ENCODE data around the gene SEMA4D. TPM values are rescaled to one million over a fixed set of nuclear protein-coding genes. Genes with fewer than 3 reads are reported as not detected.

SEMA4D gene
- total and polyA plus RNA-seq, 2 donors: 9.1 to 14.0 TPM

DNA sequence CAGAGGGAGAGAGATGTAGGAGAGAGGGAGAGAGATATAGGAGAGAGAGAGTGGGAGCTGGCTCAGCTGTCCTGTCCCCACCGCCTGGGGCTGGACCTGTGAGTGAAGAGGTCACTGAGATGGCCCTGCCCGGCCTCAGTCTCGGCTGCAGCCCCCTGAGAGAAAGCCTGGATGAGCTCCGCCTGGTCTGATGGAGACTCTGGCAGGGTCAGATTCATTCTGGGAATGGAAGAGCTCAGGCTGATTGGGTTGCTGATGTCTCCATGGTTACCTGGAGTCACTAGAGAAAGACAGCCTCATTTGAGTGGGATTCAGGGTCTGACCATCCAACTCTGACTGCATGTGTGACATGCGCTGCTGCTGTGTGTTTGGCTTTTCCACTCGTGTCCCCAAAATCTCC, 27.1 kb upstream of the SEMA4D start:
- no peak for DNase-seq (ENCODE audit: extremely low spot score)
- H3K36me3 ChIP-seq (ENCODE audit: insufficient read depth): no peaks in the 10 kb centered on the region
- H3K27ac ChIP-seq (ENCODE audit: low read depth): no peak overlapping the region
- 69% methylated on average over 6 of the region's 6 CpGs for WGBS
- no peak overlapping the region for H3K4me3 ChIP-seq (ENCODE audit: low read depth, low read length)
- no peaks in the 10 kb centered on the region for H3K4me1 ChIP-seq (ENCODE audit: insufficient read depth)

DNA sequence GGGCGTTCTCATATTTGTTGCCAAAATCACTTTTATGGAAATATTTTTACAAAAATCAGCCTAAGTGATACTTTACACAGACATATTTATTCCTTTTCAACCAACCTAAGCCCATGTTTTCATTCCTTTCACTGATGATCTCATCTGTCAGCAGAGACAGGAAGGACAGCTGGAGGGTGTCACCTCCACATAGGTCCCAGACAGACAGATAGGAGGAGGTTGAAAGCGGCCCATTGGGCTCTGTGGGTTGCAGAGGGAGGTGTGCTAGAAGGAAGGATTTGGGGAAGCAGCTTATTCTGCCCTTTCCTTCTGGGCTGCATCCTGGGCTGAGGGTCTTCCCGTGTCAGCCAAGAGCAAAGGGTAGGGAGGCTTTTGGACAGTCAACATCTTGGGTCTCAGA, 26.0 kb upstream of the SEMA4D start:
- no peak for DNase-seq (ENCODE audit: extremely low spot score)
- Histone ChIP-seq H3K4me1 (ENCODE audit: insufficient read depth) (no peaks in the 10 kb centered on the region), H3K27ac (ENCODE audit: low read depth) (no peak overlapping the region), H3K4me3 (ENCODE audit: low read depth, low read length) (no peak overlapping the region), H3K36me3 (ENCODE audit: insufficient read depth) (no peaks in the 10 kb centered on the region)
- WGBS: 48% methylated on average over 3 of the region's 3 CpGs

DNA sequence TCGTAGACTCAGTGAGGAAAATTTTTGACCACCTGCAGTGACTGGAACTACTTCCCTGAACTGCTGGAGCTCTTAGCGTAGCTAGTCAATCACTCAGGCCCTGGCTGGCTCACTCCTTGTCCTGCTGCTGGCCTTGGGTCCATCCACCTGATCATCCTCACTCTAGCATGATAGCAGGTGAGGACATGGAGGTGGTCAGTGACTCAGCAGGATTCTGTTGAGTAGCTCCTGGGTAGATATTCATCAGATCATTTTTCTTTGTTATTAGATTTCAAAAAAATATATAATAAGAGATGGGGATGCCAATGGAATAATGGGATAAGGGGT, 25.0 kb upstream of the SEMA4D start:
- DNase-seq (ENCODE audit: extremely low spot score): no peak
- WGBS: 84% methylated on average over 2 of the region's 2 CpGs
- Histone ChIP-seq H3K4me1 (ENCODE audit: insufficient read depth) (no peaks in the 10 kb centered on the region), H3K36me3 (ENCODE audit: insufficient read depth) (no peaks in the 10 kb centered on the region), H3K27ac (ENCODE audit: low read depth) (no peak overlapping the region), H3K4me3 (ENCODE audit: low read depth, low read length) (no peak overlapping the region)

DNA sequence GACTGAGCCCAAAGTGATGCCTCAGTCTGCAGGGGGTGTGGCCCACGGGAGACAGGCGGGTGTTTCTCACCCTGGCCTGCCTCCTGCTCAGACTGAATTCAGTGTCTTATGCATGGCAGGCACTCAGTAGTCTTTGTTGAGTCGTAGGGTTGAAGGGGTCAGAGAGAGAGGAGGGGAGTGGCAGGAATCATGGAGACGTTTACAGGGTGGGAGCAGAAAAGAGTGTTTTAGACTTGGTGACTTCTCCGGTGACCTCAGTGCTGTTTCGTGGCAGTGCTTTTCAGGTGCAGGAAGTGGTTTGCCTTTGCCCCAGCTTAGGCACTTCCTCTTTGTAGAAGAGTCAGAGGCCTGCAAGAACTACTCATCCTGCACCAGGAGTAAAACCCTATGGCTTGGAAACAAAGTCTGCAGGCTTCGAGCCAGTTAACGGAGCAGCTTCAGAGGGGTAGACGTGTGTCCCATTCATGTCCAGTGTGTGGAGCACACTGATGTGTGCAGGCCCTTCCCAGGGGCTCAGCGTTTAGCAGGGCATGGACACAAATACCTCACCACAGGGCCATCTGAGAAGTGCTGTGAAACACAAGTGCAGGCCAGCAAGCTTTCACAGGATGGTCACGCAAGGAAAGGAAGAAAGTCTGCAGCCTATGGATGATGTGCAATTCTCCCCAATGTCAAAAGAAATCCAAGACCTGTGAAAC, 24.5 kb upstream of the SEMA4D start:
- 55% methylated on average over 11 of the region's 11 CpGs for WGBS
- Histone ChIP-seq H3K4me1 (ENCODE audit: insufficient read depth) (no peaks in the 10 kb centered on the region), H3K36me3 (ENCODE audit: insufficient read depth) (no peaks in the 10 kb centered on the region)

DNA sequence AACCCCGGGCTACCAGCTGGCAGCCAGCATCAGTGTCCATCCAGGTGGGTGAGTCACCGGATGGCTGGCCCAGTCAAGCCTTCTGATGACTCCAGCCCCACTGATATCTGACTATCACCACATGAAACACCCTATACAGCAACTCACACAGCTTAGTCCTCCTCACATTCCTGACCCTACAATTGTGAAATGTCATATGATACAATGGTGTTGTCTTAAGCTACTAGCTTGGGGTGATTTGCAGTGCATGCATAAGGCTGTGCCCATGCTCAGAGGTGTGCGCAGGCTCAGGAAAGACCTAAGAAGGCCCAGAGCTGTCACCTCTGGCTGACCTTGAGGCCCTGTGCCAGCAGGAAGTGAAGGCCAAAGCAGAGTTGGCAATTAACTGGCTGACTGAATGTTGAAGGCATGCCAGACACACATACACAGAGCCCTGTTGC, 21.5 kb upstream of the SEMA4D start:
- DNase-seq (ENCODE audit: extremely low spot score): no peak
- 94% methylated on average over 3 of the region's 3 CpGs for WGBS
- no peak overlapping the region for H3K27ac ChIP-seq (ENCODE audit: low read depth)
- H3K4me1 ChIP-seq (ENCODE audit: insufficient read depth): no peaks in the 10 kb centered on the region
- no peaks in the 10 kb centered on the region for H3K36me3 ChIP-seq (ENCODE audit: insufficient read depth)
- no peak overlapping the region for H3K4me3 ChIP-seq (ENCODE audit: low read depth, low read length)

More for the DNA sequence above, 24.5 kb upstream of the SEMA4D start:
- Histone ChIP-seq H3K27ac (ENCODE audit: low read depth) (no peak overlapping the region), H3K4me3 (ENCODE audit: low read depth, low read length) (no peak overlapping the region)
- no peak for DNase-seq (ENCODE audit: extremely low spot score)

DNA sequence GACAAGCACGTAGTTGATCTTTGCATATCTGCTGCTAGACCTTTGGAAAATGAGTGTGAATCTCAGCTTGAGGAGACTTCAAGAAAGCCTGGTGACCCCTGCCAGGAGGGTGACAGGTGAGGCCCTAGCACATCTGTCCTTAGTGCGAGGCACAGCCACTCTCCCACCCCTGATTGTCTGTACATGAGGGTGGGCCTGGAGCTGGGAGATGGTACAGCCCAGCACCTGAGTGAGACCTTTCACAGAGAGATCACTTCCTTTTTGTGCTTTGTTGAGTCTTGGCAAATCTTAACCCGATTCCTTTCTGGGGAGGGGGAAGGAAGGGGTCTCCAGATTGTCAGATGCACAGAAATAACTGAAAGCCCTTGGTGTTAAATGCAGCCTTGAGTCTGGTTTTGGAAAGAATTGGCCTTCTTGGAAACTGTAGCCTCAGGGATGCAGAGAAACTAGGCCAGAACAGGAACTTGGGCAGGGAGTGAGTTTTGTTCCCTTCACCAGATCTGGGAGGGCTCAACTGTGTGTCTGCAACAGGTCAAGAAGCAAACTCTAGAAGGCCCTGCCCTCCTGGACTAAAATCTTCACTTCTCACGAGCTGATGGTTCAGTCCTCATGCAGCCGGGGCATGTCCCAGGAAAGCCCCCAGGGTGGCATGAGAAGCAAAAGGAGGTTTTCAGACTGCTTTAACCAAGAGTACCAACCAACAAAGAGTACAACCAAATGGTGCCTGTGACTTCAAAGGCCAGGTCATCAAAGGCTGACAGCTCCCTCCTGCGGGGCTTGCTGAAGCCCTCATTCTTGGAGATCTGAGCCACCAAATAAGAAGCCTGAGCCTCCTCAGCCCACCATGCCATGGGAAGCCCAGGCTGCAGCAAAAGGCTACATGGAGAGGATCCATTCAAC, 20.8 kb upstream of the SEMA4D start:
- H3K4me3 ChIP-seq (ENCODE audit: low read depth, low read length): no peak overlapping the region
- DNase-seq (ENCODE audit: extremely low spot score): no peak
- H3K27ac ChIP-seq (ENCODE audit: low read depth): no peak overlapping the region
- no peaks in the 10 kb centered on the region for H3K36me3 ChIP-seq (ENCODE audit: insufficient read depth)
- no peaks in the 10 kb centered on the region for H3K4me1 ChIP-seq (ENCODE audit: insufficient read depth)
- WGBS: 88% methylated on average over 6 of the region's 6 CpGs

DNA sequence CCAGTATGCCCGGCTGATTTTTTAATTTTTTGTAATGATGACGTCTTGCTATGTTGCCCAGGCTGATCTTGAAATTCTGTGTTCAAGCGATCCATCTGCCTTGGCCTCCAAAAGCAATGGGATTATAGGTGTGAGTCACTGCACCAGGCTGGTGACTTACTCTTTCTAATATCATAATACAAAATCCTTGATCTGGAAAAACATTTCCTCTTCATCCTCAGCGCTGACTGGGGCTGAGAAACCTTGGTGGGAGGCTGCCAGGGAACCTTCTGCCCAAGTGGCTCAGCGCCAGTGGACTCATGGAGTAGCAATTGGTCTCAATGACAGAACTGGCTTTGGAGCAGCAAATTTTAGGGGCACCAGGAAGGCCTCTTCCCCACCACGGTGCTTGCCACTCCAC, 17.5 kb upstream of the SEMA4D start:
- WGBS: 90% methylated on average over 6 of the region's 6 CpGs
- Histone ChIP-seq H3K27ac (ENCODE audit: low read depth) (no peak overlapping the region), H3K36me3 (ENCODE audit: insufficient read depth) (no peaks in the 10 kb centered on the region), H3K4me3 (ENCODE audit: low read depth, low read length) (no peak overlapping the region), H3K4me1 (ENCODE audit: insufficient read depth) (no peaks in the 10 kb centered on the region)
- DNase-seq (ENCODE audit: extremely low spot score): no peak

DNA sequence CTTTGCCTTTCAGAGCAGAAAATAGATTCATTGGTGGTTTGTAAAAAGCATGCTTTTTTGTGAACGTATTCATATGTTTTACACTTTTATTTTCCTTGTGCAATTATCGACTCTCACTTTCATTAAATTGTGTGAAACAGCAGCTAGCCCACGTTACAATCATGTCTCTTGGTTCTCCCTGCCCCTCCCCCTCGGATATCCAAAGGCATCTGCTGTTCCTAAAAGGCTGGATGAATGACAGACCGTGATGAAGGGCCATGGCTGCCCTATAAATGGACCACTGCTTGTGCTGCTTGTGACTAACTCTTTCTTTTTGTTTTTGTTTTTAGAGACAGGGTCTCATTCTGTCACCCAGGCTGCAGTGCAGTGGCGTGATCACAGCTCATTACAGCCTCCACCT, 17.0 kb upstream of the SEMA4D start:
- no peak for DNase-seq (ENCODE audit: extremely low spot score)
- no peaks in the 10 kb centered on the region for H3K4me1 ChIP-seq (ENCODE audit: insufficient read depth)
- 77% methylated on average over 6 of the region's 6 CpGs for WGBS
- H3K4me3 ChIP-seq (ENCODE audit: low read depth, low read length): no peak overlapping the region
- no peaks in the 10 kb centered on the region for H3K36me3 ChIP-seq (ENCODE audit: insufficient read depth)
- no peak overlapping the region for H3K27ac ChIP-seq (ENCODE audit: low read depth)

DNA sequence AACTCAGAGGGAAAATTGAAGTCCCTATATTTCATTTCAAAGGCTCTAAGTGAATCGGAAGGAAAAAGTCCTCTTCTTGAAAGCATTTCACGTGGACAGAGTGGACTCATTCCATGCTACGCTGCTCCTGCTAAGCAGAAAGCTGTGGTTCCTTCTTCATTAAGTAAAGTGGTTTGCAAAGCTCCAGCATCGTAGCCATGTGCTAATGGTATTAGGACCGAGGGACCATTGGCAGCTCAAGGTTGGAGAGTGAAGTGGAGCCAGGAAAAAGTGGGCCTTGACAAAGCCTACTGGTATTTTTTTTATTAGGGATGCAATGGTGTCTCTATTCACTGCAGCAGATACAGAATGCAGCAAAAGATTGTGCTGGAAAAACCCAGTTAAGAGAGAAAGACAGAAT, 16.4 kb upstream of the SEMA4D start:
- no peak for DNase-seq (ENCODE audit: extremely low spot score)
- no peak overlapping the region for H3K27ac ChIP-seq (ENCODE audit: low read depth)
- no peaks in the 10 kb centered on the region for H3K4me1 ChIP-seq (ENCODE audit: insufficient read depth)
- 83% methylated on average over 5 of the region's 5 CpGs for WGBS
- no peak overlapping the region for H3K4me3 ChIP-seq (ENCODE audit: low read depth, low read length)
- no peaks in the 10 kb centered on the region for H3K36me3 ChIP-seq (ENCODE audit: insufficient read depth)

DNA sequence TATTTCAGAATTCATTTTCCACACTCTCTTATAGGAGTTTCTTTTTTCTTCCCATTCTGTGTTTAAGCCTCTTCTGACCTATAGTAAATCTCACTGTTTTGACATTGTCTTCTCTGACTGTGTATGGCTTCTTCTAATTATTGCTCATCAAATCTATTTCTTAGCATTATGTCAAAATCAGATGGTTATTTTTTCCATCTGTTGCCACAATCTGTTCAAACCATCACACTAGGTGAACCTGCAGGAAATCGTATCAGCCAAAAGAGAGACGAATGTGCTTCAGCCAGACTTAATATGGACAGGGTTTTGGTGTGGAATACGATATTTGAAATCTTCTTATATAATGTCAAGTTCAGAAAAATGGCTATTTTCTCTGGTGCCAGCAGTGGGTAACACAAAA, 15.9 kb upstream of the SEMA4D start:
- 84% methylated on average over 3 of the region's 3 CpGs for WGBS
- no peak overlapping the region for H3K27ac ChIP-seq (ENCODE audit: low read depth)
- H3K36me3 ChIP-seq (ENCODE audit: insufficient read depth): no peaks in the 10 kb centered on the region
- no peak overlapping the region for H3K4me3 ChIP-seq (ENCODE audit: low read depth, low read length)
- no peaks in the 10 kb centered on the region for H3K4me1 ChIP-seq (ENCODE audit: insufficient read depth)
- DNase-seq (ENCODE audit: extremely low spot score): no peak

DNA sequence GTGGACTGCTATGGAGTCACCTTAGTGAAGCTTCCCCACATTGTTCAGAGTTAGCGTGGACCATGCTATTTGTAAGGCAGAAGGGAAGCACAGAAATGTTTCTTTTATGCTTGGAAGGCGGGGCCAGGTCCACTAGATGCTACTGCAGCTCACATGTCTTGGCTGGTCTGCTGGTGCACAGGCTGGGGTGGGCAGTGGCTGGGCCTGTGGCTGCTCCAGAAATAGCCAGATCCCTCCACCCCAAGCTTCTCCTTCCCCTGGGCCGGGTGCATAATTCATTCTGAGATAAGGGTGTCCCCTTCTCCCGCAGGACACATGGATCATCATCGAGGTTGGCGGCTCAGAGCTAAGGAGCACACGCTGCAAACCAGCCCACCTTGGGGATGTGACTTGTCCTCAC, 14.5 kb upstream of the SEMA4D start:
- H3K36me3 ChIP-seq (ENCODE audit: insufficient read depth): no peaks in the 10 kb centered on the region
- no peak for DNase-seq (ENCODE audit: extremely low spot score)
- H3K4me3 ChIP-seq (ENCODE audit: low read depth, low read length): no peak overlapping the region
- no peak overlapping the region for H3K27ac ChIP-seq (ENCODE audit: low read depth)
- WGBS: 91% methylated on average over 7 of the region's 7 CpGs
- H3K4me1 ChIP-seq (ENCODE audit: insufficient read depth): no peaks in the 10 kb centered on the region

DNA sequence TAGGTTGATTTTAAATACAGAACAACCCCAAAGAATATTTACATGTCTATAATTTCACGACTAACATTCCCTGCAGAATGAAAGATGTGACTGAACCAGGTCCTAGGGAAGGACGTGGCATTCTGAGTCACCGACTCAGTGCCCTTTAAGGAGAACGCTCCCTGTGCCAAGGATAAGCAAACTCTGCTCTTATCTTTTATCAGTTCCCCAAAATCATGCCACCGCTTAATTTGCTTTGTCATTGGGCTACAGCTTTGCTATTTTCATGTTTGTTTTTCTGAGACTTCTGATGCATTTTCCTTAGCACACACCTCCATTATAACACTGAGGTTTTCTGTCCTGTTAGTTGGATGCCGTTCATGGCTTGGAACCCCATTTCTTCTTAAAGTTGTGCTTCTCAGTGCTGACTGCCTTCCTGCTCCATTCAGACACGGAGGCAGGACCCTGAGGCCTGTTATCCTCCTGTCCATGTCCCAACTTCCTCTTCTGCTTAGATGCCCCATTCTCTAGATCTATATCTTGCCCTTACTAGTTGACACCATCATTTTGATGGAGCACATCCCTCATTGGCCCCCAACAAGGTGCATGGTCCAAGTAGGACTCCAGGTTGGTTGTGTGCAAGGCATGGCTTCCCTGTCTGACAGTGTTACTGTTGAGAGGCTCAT, 11.2 kb upstream of the SEMA4D start:
- no peaks in the 10 kb centered on the region for H3K36me3 ChIP-seq (ENCODE audit: insufficient read depth)
- H3K4me3 ChIP-seq (ENCODE audit: low read depth, low read length): no peak overlapping the region
- no peak for DNase-seq (ENCODE audit: extremely low spot score)
- no peak overlapping the region for H3K27ac ChIP-seq (ENCODE audit: low read depth)
- no peaks in the 10 kb centered on the region for H3K4me1 ChIP-seq (ENCODE audit: insufficient read depth)
- 75% methylated on average over 7 of the region's 7 CpGs for WGBS

DNA sequence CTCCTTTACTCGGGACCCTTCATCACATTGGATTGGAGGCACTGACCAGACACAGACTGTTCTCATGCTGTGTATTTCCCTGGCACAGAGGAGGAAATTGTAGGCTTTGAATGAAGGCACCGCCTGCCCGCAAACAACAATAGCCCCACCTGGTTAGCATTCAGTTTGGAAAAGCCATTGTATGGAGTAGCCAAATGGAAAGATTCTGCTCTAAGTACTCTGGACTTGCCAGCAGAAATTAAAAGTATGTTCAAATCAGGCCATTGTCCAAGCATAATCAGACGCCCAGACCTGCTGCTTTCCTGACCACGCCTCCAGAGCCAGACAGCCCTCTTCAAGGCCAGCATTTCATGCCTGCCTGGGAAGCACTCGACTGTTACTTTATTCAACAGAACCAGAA, 8.0 kb upstream of the SEMA4D start:
- Histone ChIP-seq H3K36me3 (ENCODE audit: insufficient read depth) (no peaks in the 10 kb centered on the region), H3K4me1 (ENCODE audit: insufficient read depth) (no peaks in the 10 kb centered on the region), H3K27ac (ENCODE audit: low read depth) (no peak overlapping the region), H3K4me3 (ENCODE audit: low read depth, low read length) (no peak overlapping the region)
- DNase-seq (ENCODE audit: extremely low spot score): no peak
- WGBS: 62% methylated on average over 6 of the region's 6 CpGs

DNA sequence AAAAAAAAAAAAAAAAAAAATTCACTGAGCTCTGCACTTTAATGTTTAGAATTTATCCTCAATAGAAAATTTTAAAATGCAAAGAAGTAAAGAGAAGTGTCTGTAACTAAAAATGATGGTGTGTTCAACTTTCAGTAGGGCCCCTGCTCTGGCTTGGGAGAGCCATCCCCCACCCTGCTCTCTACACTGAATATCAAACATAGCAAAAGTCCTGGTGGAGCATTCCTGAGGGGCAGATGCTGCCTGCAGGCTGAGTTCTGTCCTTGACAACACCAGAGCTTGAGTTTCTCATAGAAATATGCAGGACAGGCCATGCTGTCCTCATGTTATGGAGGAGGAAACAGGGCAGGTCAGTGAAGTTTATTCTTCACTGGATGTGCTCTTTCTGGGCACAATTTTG, 7.1 kb upstream of the SEMA4D start:
- Histone ChIP-seq H3K4me3 (ENCODE audit: low read depth, low read length) (no peak overlapping the region), H3K27ac (ENCODE audit: low read depth) (no peak overlapping the region), H3K36me3 (ENCODE audit: insufficient read depth) (no peaks in the 10 kb centered on the region), H3K4me1 (ENCODE audit: insufficient read depth) (no peaks in the 10 kb centered on the region)
- no peak for DNase-seq (ENCODE audit: extremely low spot score)

Measured in urinary bladder (tissue), 4 donors.